Right lobe of liver (tissue), 4 donors: ENCODE results near the gene CHI3L2.

ENCODE experiments used
- POLR2A ChIP-seq: fragments of 450-650 bp; IDR thresholded peaks from one replicate; pipeline ENCODE4 v1.6.1; 2017; ENCODE audit warnings: antibody characterized with exemption, mild to moderate bottlenecking
- TF ChIP-seq, protein P1 (sequence below), 4 donors: fragments of 200-600 bp in 3 of 4; fragments of 450-650 bp in 1 of 4; IDR thresholded peaks; one replicate each; pipeline versions ENCODE4 v1.5.1 to v1.8.0; 2016 to 2022; ENCODE audit warnings: antibody characterized with exemption in 4 of 4, mild to moderate bottlenecking in 2 of 4
- donor health status: DM: no; HTN: no; CAD: no.
- donor health status: DM: no; HTN: no; CAD: no.
- donor health status: DM: no; HTN: yes; CAD: no.

DNA sequence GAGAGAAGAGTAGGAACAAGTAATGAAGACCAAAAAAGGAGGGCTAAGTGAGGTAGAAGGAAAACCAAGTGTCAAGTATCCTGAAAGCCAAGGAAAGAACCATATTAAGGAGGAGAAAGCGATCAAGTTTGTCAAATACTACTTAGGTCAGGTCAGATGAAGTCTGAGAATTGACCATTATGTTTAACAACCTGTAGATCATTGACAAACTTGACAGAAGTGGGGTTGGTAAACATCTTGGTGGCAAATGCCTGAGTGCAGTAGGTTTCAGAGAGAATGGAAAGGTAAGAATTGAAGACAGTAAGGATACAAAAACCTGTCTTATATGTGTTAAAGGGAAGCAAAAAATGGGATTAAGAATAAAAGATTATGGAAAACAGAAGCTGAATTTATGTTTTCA is 59.4 kb downstream of the CHI3L2 start:
- TF ChIP-seq POLR2A: no peak
- TF ChIP-seq, protein P1, sequence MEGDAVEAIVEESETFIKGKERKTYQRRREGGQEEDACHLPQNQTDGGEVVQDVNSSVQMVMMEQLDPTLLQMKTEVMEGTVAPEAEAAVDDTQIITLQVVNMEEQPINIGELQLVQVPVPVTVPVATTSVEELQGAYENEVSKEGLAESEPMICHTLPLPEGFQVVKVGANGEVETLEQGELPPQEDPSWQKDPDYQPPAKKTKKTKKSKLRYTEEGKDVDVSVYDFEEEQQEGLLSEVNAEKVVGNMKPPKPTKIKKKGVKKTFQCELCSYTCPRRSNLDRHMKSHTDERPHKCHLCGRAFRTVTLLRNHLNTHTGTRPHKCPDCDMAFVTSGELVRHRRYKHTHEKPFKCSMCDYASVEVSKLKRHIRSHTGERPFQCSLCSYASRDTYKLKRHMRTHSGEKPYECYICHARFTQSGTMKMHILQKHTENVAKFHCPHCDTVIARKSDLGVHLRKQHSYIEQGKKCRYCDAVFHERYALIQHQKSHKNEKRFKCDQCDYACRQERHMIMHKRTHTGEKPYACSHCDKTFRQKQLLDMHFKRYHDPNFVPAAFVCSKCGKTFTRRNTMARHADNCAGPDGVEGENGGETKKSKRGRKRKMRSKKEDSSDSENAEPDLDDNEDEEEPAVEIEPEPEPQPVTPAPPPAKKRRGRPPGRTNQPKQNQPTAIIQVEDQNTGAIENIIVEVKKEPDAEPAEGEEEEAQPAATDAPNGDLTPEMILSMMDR (IDR thresholded peaks at IDR 0.05): no peak
